ENCODE results near the gene TESK1.

Gene TESK1

DNA sequence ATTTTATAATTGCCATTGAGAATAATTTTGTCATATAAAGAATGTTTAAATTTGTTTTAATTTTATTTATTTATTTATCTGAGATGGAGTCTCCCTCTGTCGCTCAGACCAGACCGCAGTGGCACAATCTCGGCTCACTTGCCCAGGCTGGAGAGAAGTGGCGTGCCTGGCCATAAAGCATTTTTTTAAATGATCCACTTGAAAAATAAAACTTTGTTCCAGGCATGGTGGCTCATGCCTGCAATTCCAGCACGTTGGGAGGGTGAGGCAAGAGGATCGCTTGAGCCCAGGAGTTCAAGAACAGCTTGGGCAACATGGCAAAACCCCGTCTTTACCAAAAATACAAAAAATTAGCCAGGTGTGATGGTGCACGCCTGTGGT lies 47.8 kb downstream of the TESK1 start:
- no peaks in the 10 kb centered on the region for H3K9me3 ChIP-seq (ENCODE audit: control insufficient read depth, low read length)
- H3K4me2 ChIP-seq (ENCODE audit: low read length), result no peak overlapping the region
- no peaks in the 10 kb centered on the region for H3K4me1 ChIP-seq
- no peaks in the 10 kb centered on the region for H3K79me2 ChIP-seq
- H3K27ac ChIP-seq, result no peak overlapping the region
- no peaks in the 10 kb centered on the region for H3K36me3 ChIP-seq (ENCODE audit: control insufficient read depth, insufficient read depth, low read length)
- no peak overlapping the region for H3K9ac ChIP-seq
- no peaks in the 10 kb centered on the region for H3K27me3 ChIP-seq (ENCODE audit: control insufficient read depth, insufficient read depth, low read length)
- H2AFZ ChIP-seq, result no peak overlapping the region
- TF ChIP-seq, protein P1, sequence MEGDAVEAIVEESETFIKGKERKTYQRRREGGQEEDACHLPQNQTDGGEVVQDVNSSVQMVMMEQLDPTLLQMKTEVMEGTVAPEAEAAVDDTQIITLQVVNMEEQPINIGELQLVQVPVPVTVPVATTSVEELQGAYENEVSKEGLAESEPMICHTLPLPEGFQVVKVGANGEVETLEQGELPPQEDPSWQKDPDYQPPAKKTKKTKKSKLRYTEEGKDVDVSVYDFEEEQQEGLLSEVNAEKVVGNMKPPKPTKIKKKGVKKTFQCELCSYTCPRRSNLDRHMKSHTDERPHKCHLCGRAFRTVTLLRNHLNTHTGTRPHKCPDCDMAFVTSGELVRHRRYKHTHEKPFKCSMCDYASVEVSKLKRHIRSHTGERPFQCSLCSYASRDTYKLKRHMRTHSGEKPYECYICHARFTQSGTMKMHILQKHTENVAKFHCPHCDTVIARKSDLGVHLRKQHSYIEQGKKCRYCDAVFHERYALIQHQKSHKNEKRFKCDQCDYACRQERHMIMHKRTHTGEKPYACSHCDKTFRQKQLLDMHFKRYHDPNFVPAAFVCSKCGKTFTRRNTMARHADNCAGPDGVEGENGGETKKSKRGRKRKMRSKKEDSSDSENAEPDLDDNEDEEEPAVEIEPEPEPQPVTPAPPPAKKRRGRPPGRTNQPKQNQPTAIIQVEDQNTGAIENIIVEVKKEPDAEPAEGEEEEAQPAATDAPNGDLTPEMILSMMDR (IDR thresholded peaks at IDR 0.05), result no peak
- no peak overlapping the region for H3K4me3 ChIP-seq (ENCODE audit: low read depth, low read length)

DNA sequence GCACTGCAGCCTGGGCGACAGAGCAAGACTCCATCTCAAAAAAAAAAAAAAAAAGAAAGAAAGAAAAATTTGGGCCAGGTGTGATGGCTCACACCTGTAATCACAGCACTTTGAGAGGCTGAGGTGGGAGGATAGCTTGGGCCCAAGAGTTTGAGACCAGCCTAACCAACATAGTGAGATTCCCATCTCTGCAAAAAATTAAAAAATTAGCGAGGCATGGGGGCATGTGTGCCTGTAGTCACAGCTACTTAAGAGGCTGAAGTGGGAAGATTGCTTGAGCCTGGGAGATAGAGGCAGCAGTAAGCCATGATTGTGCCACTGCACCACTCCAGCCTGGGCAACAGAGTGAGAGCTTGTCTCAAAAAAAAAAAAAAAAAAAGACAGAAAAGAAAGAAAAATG lies 48.5 kb downstream of the TESK1 start:
- Histone ChIP-seq H3K27ac (no peak overlapping the region), H3K4me1 (no peaks in the 10 kb centered on the region), H3K27me3 (ENCODE audit: control insufficient read depth, insufficient read depth, low read length) (no peaks in the 10 kb centered on the region), H3K9me3 (ENCODE audit: control insufficient read depth, low read length) (no peaks in the 10 kb centered on the region), H3K79me2 (no peaks in the 10 kb centered on the region), H3K4me3 (ENCODE audit: low read depth, low read length) (no peak overlapping the region), H2AFZ (no peak overlapping the region), H3K9ac (no peak overlapping the region), H3K4me2 (ENCODE audit: low read length) (no peak overlapping the region), H3K36me3 (ENCODE audit: control insufficient read depth, insufficient read depth, low read length) (no peaks in the 10 kb centered on the region)
- TF ChIP-seq, protein P1 (IDR thresholded peaks at IDR 0.05), result no peak

DNA sequence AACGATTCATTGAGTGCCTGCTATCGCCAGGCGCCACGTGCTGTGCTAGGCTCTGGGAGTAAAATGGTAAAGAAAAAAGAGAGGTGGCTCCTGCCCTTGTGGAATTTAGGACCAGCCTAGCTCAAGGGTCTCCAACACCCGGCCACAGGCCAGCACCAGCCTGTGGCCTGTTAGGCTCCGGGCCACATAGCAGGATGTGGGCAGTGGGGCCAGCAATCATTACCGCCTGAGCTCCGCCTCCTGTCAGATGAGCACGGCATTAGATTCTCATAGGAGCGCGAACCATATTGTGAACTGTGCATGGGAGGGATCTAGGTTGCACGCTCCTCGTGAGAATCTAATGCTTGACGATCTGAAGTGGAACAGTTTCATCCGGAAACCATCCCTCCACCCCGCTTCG lies 51.3 kb downstream of the TESK1 start:
- no peaks in the 10 kb centered on the region for H3K9me3 ChIP-seq (ENCODE audit: control insufficient read depth, low read length)
- no peak overlapping the region for H3K9ac ChIP-seq
- no peak overlapping the region for H3K4me3 ChIP-seq (ENCODE audit: low read depth, low read length)
- H3K4me2 ChIP-seq (ENCODE audit: low read length), result no peak overlapping the region
- TF ChIP-seq, protein P1 (IDR thresholded peaks at IDR 0.05), result no peak
- no peak overlapping the region for H2AFZ ChIP-seq
- H3K79me2 ChIP-seq, result no peaks in the 10 kb centered on the region
- H3K27me3 ChIP-seq (ENCODE audit: control insufficient read depth, insufficient read depth, low read length), result no peaks in the 10 kb centered on the region
- no peaks in the 10 kb centered on the region for H3K4me1 ChIP-seq
- H3K27ac ChIP-seq, result no peak overlapping the region
- no peaks in the 10 kb centered on the region for H3K36me3 ChIP-seq (ENCODE audit: control insufficient read depth, insufficient read depth, low read length)

DNA sequence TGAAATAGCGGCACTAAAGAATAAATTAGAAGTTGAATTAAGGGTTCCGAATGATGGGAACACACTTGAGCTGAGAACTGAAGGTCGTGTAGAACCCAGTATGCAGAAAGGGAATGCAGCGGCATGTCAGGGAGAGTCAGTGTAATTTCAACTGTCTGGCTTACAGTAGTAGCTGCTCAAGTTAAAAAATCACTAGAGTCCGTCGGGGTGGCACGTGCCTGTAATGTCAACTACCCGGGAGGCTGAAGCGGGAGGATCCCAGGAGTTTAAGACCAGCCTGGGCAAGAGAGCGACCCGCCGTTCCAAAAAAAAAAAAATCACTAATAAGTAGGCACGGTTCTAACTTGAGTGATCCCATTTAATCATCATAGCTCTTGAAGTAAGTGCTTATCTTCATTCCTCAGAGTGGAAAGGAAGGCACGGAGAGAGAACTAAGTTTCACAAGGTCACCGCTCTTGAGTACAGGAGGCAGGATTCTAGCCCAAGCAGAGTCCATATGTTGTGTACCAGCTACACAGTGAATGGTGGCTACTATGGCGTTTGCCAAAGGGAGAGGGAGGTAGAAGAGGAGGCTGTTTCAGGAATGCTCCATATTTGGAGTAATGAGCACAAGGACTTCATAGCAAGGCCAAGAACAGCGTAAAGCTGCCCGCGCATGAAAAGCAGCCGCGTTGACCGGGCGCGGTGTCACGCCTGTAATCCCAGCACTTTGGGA lies 51.9 kb downstream of the TESK1 start:
- Histone ChIP-seq H3K79me2 (no peaks in the 10 kb centered on the region), H3K27me3 (ENCODE audit: control insufficient read depth, insufficient read depth, low read length) (no peaks in the 10 kb centered on the region), H3K9ac (no peak overlapping the region), H2AFZ (peak overlapping the region; percentile 83), H3K9me3 (ENCODE audit: control insufficient read depth, low read length) (no peaks in the 10 kb centered on the region), H3K27ac (peak overlapping the region; percentile 99), H3K4me2 (ENCODE audit: low read length) (peak overlapping the region; percentile 96), H3K4me3 (ENCODE audit: low read depth, low read length) (peak overlapping the region; percentile 92), H3K36me3 (ENCODE audit: control insufficient read depth, insufficient read depth, low read length) (no peaks in the 10 kb centered on the region), H3K4me1 (no peaks in the 10 kb centered on the region)
- TF ChIP-seq, protein P1 (IDR thresholded peaks at IDR 0.05), result no peak

DNA sequence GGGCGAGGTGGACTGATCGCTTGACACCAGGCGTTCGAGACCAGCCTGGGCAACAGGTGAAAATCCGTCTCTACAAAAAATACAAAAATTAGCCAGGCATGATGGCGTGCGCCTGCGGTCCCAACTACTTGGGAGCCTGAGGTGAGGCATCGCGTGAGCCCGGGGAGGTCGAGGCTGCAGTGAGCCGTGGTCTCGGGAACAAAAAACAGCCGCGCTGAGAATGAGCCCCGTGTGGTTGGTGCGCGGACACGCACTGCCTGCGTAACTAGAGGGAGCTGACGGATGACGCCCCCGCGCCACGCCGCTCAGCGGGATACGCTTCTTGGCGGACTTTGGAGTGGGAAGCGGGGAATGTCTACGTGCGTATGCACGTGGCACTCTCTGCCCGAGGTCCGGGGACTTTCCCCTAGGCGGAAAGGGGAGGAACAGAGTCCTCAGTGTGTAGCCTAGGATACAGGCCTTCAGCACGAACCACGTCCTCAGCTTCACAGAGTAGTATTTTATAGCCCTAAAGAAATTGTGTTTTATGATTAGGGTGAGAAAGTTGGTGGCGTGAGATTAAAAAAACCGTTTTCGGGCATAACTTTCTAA lies 52.6 kb downstream of the TESK1 start, which contains the start of gene RMRP:
Gene RMRP (minus strand): TSS at position 474 of the 591 bp plus-strand sequence.
- H3K4me1 ChIP-seq, result no peaks in the 10 kb centered on the region

More for the DNA sequence above, 52.6 kb downstream of the TESK1 start, which contains the start of gene RMRP:
- Histone ChIP-seq H3K79me2 (no peaks in the 10 kb centered on the region), H3K27ac (peak within 1 kb of the TSS; percentile 99), H3K27me3 (ENCODE audit: control insufficient read depth, insufficient read depth, low read length) (no peaks in the 10 kb centered on the region), H3K36me3 (ENCODE audit: control insufficient read depth, insufficient read depth, low read length) (no peaks in the 10 kb centered on the region), H3K9me3 (ENCODE audit: control insufficient read depth, low read length) (no peaks in the 10 kb centered on the region), H3K4me3 (ENCODE audit: low read depth, low read length) (peak within 1 kb of the TSS; percentile 92), H3K4me2 (ENCODE audit: low read length) (peak within 1 kb of the TSS; percentile 96), H3K9ac (no peak within 1 kb of the TSS), H2AFZ (peak within 1 kb of the TSS; percentile 83)
- TF ChIP-seq, protein P1 (IDR thresholded peaks at IDR 0.05), result peak; percentile 3

Data from parathyroid adenoma (tissue), 2 donors.